IPS-18a (cell line): ENCODE measurements around the gene SASS6.
A peak's percentile ranks its signal among the peaks of the same experiment; 100 is the strongest.

ENCODE experiments used
- H3K27ac ChIP-seq: one replicate; pipeline ENCODE4 v1.5.1; 2013; ENCODE audit warnings: low read length
- H3K27me3 ChIP-seq: one replicate; pipeline ENCODE4 v1.6.1; 2013; ENCODE audit warnings: mild to moderate bottlenecking, low read length; ENCODE audit not compliant: control insufficient read depth, insufficient read depth
- H3K36me3 ChIP-seq: one replicate; pipeline ENCODE4 v1.6.1; 2013; ENCODE audit warnings: low read depth, low read length; ENCODE audit not compliant: control insufficient read depth
- H3K4me1 ChIP-seq: one replicate; pipeline ENCODE4 v1.6.1; 2013; ENCODE audit warnings: low read depth, low read length; ENCODE audit not compliant: control insufficient read depth
- H3K4me3 ChIP-seq: one replicate; pipeline ENCODE4 v1.5.1; 2013; ENCODE audit warnings: low read length
- H3K9ac ChIP-seq: one replicate; pipeline ENCODE4 v1.6.1; 2013; ENCODE audit warnings: mild to moderate bottlenecking, low read length, moderate library complexity
- H3K9me3 ChIP-seq: one replicate; pipeline ENCODE4 v1.6.1; 2013; ENCODE audit warnings: low read depth, low read length; ENCODE audit not compliant: control insufficient read depth

SASS6 gene

GRCh38 chr1:100039591-100039990 lies 93.1 kb downstream of the SASS6 start:
- Histone ChIP-seq H3K9me3 (no peaks in the 10 kb centered on the region), H3K9ac (peak overlapping the region; percentile 73), H3K4me3 (peak overlapping the region; percentile 70), H3K36me3 (no peaks in the 10 kb centered on the region), H3K4me1 (peaks cover 12% of the 10 kb centered on the region), H3K27me3 (no peaks in the 10 kb centered on the region), H3K27ac (no peak overlapping the region)

GRCh38 chr1:100038660-100039287 lies 94.0 kb downstream of the SASS6 start:
- H3K27me3 ChIP-seq = no peaks in the 10 kb centered on the region
- peak overlapping the region; percentile 80 for H3K27ac ChIP-seq
- H3K9me3 ChIP-seq = no peaks in the 10 kb centered on the region
- no peaks in the 10 kb centered on the region for H3K36me3 ChIP-seq
- peaks cover 12% of the 10 kb centered on the region for H3K4me1 ChIP-seq
- peak overlapping the region; percentile 73 for H3K9ac ChIP-seq
- H3K4me3 ChIP-seq = peak overlapping the region; percentile 70

GRCh38 chr1:100037927-100038659 lies 94.6 kb downstream of the SASS6 start:
- Histone ChIP-seq H3K9me3 (no peaks in the 10 kb centered on the region), H3K9ac (peak overlapping the region; percentile 73), H3K4me3 (peak overlapping the region; percentile 70), H3K27ac (peak overlapping the region; percentile 80), H3K4me1 (peaks cover 12% of the 10 kb centered on the region), H3K36me3 (no peaks in the 10 kb centered on the region), H3K27me3 (no peaks in the 10 kb centered on the region)

- peak overlapping the region; percentile 5 for H3K27ac ChIP-seq
- H3K4me3 ChIP-seq = peak overlapping the region; percentile 70
- H3K4me1 ChIP-seq = peaks cover 12% of the 10 kb centered on the region
- H3K9me3 ChIP-seq = no peaks in the 10 kb centered on the region
- no peaks in the 10 kb centered on the region for H3K36me3 ChIP-seq
- H3K9ac ChIP-seq = peak overlapping the region; percentile 73
- no peaks in the 10 kb centered on the region for H3K27me3 ChIP-seq
Measured at GRCh38 chr1:100037656-100037926, 95.1 kb downstream of the SASS6 start.

GRCh38 chr1:100036718-100037655 lies 95.7 kb downstream of the SASS6 start:
- Histone ChIP-seq H3K4me1 (peaks cover 12% of the 10 kb centered on the region), H3K36me3 (no peaks in the 10 kb centered on the region), H3K27ac (peak overlapping the region; percentile 5), H3K4me3 (peak overlapping the region; percentile 70), H3K9ac (peak overlapping the region; percentile 73), H3K9me3 (no peaks in the 10 kb centered on the region), H3K27me3 (no peaks in the 10 kb centered on the region)

GRCh38 chr1:100035214-100035613 lies 97.5 kb downstream of the SASS6 start:
- H3K4me3 ChIP-seq = no peak overlapping the region
- no peaks in the 10 kb centered on the region for H3K27me3 ChIP-seq
- peaks cover 15% of the 10 kb centered on the region for H3K4me1 ChIP-seq
- no peak overlapping the region for H3K27ac ChIP-seq
- H3K9me3 ChIP-seq = no peaks in the 10 kb centered on the region
- H3K36me3 ChIP-seq = no peaks in the 10 kb centered on the region
- H3K9ac ChIP-seq = no peak overlapping the region

GRCh38 chr1:100034470-100034869 lies 98.3 kb downstream of the SASS6 start:
- Histone ChIP-seq H3K36me3 (no peaks in the 10 kb centered on the region), H3K4me1 (peaks cover 9% of the 10 kb centered on the region), H3K4me3 (no peak overlapping the region), H3K27ac (no peak overlapping the region), H3K9me3 (no peaks in the 10 kb centered on the region), H3K9ac (no peak overlapping the region), H3K27me3 (no peaks in the 10 kb centered on the region)
